ENCODE results near the gene DPP10. TPM values are rescaled to one million over a fixed set of nuclear protein-coding genes. Genes with fewer than 3 reads are reported as not detected.

Gene DPP10
- total RNA-seq, 4 donors from 2014 or later = 0.13 to 2.8 (median 0.48) TPM; not detected in 1

DNA sequence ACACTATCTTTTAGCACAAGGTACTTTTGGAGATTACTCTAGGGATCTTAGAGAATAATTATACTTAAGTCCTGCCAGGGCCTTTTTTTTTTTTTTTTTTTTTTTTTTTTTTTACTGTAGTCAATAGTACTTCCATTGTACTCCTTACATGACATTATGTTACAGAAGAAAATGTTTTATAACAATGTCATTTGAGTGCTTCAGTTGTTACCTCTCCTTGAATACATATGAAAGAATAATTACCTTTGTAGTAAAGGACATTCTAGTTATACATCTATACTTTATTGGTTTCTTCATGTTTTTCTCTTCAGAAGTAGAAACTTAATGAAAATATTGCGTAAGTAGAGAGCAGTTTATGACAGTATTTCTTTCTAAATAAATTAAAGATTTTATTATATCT, 834.9 kb downstream of the DPP10 start:
- ATAC-seq (ENCODE audit: low FRiP score) (no peak), DNase-seq (ENCODE audit: low spot score) (no peak)
- TF ChIP-seq, protein P1, sequence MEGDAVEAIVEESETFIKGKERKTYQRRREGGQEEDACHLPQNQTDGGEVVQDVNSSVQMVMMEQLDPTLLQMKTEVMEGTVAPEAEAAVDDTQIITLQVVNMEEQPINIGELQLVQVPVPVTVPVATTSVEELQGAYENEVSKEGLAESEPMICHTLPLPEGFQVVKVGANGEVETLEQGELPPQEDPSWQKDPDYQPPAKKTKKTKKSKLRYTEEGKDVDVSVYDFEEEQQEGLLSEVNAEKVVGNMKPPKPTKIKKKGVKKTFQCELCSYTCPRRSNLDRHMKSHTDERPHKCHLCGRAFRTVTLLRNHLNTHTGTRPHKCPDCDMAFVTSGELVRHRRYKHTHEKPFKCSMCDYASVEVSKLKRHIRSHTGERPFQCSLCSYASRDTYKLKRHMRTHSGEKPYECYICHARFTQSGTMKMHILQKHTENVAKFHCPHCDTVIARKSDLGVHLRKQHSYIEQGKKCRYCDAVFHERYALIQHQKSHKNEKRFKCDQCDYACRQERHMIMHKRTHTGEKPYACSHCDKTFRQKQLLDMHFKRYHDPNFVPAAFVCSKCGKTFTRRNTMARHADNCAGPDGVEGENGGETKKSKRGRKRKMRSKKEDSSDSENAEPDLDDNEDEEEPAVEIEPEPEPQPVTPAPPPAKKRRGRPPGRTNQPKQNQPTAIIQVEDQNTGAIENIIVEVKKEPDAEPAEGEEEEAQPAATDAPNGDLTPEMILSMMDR (IDR thresholded peaks at IDR 0.05) = no peak

GRCh38 chr2:115285416-115285815, 843.0 kb downstream of the DPP10 start:
- DNase-seq (ENCODE audit: low spot score) = no peak
- TF ChIP-seq, protein P1 (IDR thresholded peaks at IDR 0.05) = no peak
- ATAC-seq (ENCODE audit: low FRiP score) = no peak

DNA sequence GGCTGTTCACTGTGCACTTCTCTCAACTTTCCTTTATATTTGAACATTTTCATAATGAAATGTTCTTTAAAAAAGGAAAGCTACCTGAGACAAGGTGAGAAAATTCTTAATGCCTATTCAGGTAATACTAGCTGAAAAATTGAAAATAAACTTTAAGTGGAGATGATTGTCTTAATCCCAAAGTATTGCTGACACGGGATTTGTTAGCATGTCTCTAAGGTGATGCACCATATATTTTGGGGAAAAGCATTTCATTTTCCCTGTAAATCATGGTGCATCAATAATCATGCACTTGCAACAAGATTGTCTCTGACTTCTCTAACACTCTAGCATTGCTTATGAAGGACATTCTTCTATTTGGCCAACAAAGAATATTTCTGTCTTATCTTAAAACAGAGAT, 848.0 kb downstream of the DPP10 start:
- no peak for ATAC-seq (ENCODE audit: low FRiP score)
- no peak for DNase-seq (ENCODE audit: low spot score)
- TF ChIP-seq, protein P1 (IDR thresholded peaks at IDR 0.05) = no peak

GRCh38 chr2:115292742-115293141, 850.3 kb downstream of the DPP10 start:
- ATAC-seq (ENCODE audit: low FRiP score) = no peak
- TF ChIP-seq, protein P1 (IDR thresholded peaks at IDR 0.05) = no peak
- DNase-seq (ENCODE audit: low spot score) = no peak

DNA sequence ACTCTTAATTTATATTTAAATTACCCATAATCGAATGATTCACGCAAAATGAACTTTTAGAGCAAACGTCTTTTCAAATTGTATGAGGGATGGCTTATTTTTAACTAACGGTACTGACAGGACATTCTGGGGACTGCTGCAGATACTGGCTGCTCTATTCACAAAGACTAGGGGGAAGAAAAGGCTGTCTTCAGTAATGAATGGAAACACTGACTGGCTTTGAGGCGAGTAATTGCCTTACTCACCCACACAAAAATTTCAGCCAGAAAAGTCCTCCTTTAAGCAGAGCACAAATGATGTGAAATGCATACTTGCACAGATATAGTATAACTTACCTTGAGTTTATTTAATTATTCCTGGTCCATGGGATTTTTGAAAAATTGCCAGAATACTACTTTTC, 852.6 kb downstream of the DPP10 start:
- no peak for DNase-seq (ENCODE audit: low spot score)
- ATAC-seq (ENCODE audit: low FRiP score) = no peak
- TF ChIP-seq, protein P1 (IDR thresholded peaks at IDR 0.05) = no peak

GRCh38 chr2:115297056-115297455, 854.6 kb downstream of the DPP10 start:
- TF ChIP-seq, protein P1 (IDR thresholded peaks at IDR 0.05) = no peak
- DNase-seq (ENCODE audit: low spot score) = no peak
- ATAC-seq (ENCODE audit: low FRiP score) = no peak

GRCh38 chr2:115299199-115299598, 856.8 kb downstream of the DPP10 start:
- no peak for DNase-seq (ENCODE audit: low spot score)
- ATAC-seq (ENCODE audit: low FRiP score) = no peak
- TF ChIP-seq, protein P1 (IDR thresholded peaks at IDR 0.05) = no peak

All from omental fat pad (tissue), 4 donors.